Stimulated activated CD4-positive, alpha-beta T cell treated with anti-CD3 and anti-CD28 coated beads, TNF-alpha, amount 100 ng/mL, for 1 hour (primary cell): Measurements from ENCODE around the gene ZNF343.

ENCODE experiments used
- DNase-seq, 3 donors: peaks; one replicate each; pipeline ENCODE4 v3.0.0-alpha.2; 2020; ENCODE audit warnings: low read depth in 3 of 3, low spot score in 1 of 3

The ZNF343 gene

DNA sequence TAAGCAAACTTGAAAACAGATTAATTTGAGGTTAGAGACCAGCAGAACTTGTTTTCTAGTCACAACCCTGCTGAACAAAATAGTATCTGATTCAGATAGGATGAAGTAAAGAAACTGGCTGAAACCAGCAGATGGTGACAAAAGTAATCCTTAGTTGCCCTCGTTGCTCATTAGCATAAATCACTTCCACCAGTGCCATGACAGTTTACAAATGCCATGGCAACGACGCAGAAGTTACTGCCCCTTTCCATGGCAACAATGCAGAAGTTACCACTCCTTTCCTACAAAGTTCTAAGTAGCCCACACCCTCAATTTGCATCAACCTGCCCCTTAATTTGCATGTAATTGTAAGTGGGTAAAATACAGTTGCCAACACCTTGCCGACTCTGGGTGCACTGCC is 61.9 kb downstream of the ZNF343 start:
- no peak for DNase-seq
